HEK293 (cell line): Measurements from ENCODE around the gene DPH2.

Experiments used
- CTCF ChIA-PET: fragments of 350-600 bp; formaldehyde crosslinking; extraction: SDS; loops from one replicate; lab custom pipeline; 2021; ENCODE audit warnings: antibody characterized with exemption; lab: Yijun Ruan, JAX
- POLR2A ChIA-PET: fragments of 300-600 bp; formaldehyde crosslinking; extraction: SDS; loops from one replicate; lab custom pipeline; 2020; ENCODE audit warnings: antibody characterized with exemption, inconsistent platforms; lab: Yijun Ruan, JAX
- H3K27ac ChIP-seq: fragments of 200-500 bp; sonication (Bioruptor generic); 2 replicates; pipeline ENCODE4 v1.5.1; 2014; ENCODE audit warnings: low read depth, low read length, control low read depth, inconsistent platforms; ENCODE audit errors: extremely low read depth
- H3K36me3 ChIP-seq, 2 experiments: fragments of 200-500 bp in 1 of 2; sonication (Bioruptor generic) in 1 of 2; 1 replicate in 1 of 2; 2 replicates in 1 of 2; pipeline ENCODE4 v1.5.1; 2014 to 2017; ENCODE audit warnings: inconsistent platforms in 2 of 2, low read length in 2 of 2; ENCODE audit not compliant: control insufficient read depth in 2 of 2, insufficient read depth in 1 of 2
- H3K4me1 ChIP-seq: fragments of 200-500 bp; sonication (Bioruptor generic); 2 replicates; pipeline ENCODE4 v1.5.1; 2014; ENCODE audit warnings: mild to moderate bottlenecking, low read length, inconsistent platforms; ENCODE audit not compliant: control insufficient read depth, insufficient read depth
- H3K4me3 ChIP-seq: 2 replicates; pipeline ENCODE4 v1.5.1; 2011; ENCODE audit warnings: low read depth, mild to moderate bottlenecking, control low read depth, low read length, moderate library complexity
- H3K9me3 ChIP-seq: fragments of 200-500 bp; sonication (Bioruptor generic); 2 replicates; pipeline ENCODE4 v1.5.1; 2014; ENCODE audit warnings: low read depth, low read length, inconsistent platforms; ENCODE audit not compliant: control insufficient read depth, insufficient read depth
- BCL11B ChIP-seq: fragments of 450-650 bp; formaldehyde crosslinking; IDR thresholded peaks from 2 replicates; pipeline ENCODE4 v1.5.1; 2016; ENCODE audit warnings: low read depth, missing biosample characterization, missing genetic modification characterization
- CTCF ChIP-seq: fragments of 450-650 bp; formaldehyde crosslinking; IDR thresholded peaks from 2 replicates; pipeline ENCODE4 v1.5.1; 2016; ENCODE audit warnings: missing biosample characterization, missing genetic modification characterization
- EGR2 ChIP-seq: fragments of 450-650 bp; formaldehyde crosslinking; IDR thresholded peaks from 2 replicates; pipeline ENCODE4 v1.5.1; 2016; ENCODE audit warnings: low read depth, missing biosample characterization, missing genetic modification characterization
- ELK4 ChIP-seq: IDR thresholded peaks from 2 replicates; pipeline ENCODE4 v1.6.1; 2011; ENCODE audit warnings: mild to moderate bottlenecking, low read depth, low read length, borderline replicate concordance
- GLI4 ChIP-seq: fragments of 450-650 bp; formaldehyde crosslinking; IDR thresholded peaks from 2 replicates; pipeline ENCODE4 v1.5.1; 2016; ENCODE audit warnings: missing biosample characterization, missing genetic modification characterization
- KLF1 ChIP-seq: fragments of 450-650 bp; formaldehyde crosslinking; IDR thresholded peaks from 2 replicates; pipeline ENCODE4 v1.5.1; 2016; ENCODE audit warnings: missing biosample characterization, missing genetic modification characterization
- KLF8 ChIP-seq: fragments of 450-650 bp; formaldehyde crosslinking; IDR thresholded peaks from 2 replicates; pipeline ENCODE4 v1.5.1; 2016; ENCODE audit warnings: missing biosample characterization, missing genetic modification characterization
- KLF9 ChIP-seq: fragments of 450-650 bp; formaldehyde crosslinking; IDR thresholded peaks from 2 replicates; pipeline ENCODE4 v1.5.1; 2016; ENCODE audit warnings: missing biosample characterization, missing genetic modification characterization, low read depth
- MEIS1 ChIP-seq: sonication (generic); formaldehyde crosslinking; IDR thresholded peaks from 2 replicates; pipeline ENCODE4 v1.8.1; 2022; ENCODE audit warnings: missing genetic modification reagents, mild to moderate bottlenecking, borderline replicate concordance
- RBAK ChIP-seq: fragments of 450-650 bp; formaldehyde crosslinking; IDR thresholded peaks from 2 replicates; pipeline ENCODE4 v1.5.1; 2016; ENCODE audit warnings: missing biosample characterization, missing genetic modification characterization
- SCRT2 ChIP-seq: fragments of 450-650 bp; formaldehyde crosslinking; IDR thresholded peaks from 2 replicates; pipeline ENCODE4 v1.5.1; 2016; ENCODE audit warnings: missing biosample characterization, missing genetic modification characterization
- TCF7L2 ChIP-seq: IDR thresholded peaks from 2 replicates; pipeline ENCODE4 v1.6.1; 2011; ENCODE audit warnings: low read depth, mild to moderate bottlenecking, inconsistent platforms, low read length, moderate library complexity, borderline replicate concordance
- TRIM28 ChIP-seq: IDR thresholded peaks from 2 replicates; pipeline ENCODE4 v1.6.1; 2011; ENCODE audit warnings: low read length, control low read depth, borderline replicate concordance
- YY1 ChIP-seq: fragments of 450-650 bp; formaldehyde crosslinking; IDR thresholded peaks from 2 replicates; pipeline ENCODE4 v1.5.1; 2018; ENCODE audit warnings: missing biosample characterization, missing genetic modification characterization
- ZBTB26 ChIP-seq: fragments of 450-650 bp; formaldehyde crosslinking; optimal IDR thresholded peaks from 2 replicates; pipeline ENCODE3; 2016; ENCODE audit warnings: missing biosample characterization, mild to moderate bottlenecking, missing genetic modification characterization
- ZNF112 ChIP-seq: fragments of 450-650 bp; formaldehyde crosslinking; IDR thresholded peaks from 2 replicates; pipeline ENCODE4 v1.5.0; 2017; ENCODE audit warnings: missing biosample characterization, missing genetic modification characterization
- ZNF174 ChIP-seq: fragments of 450-650 bp; formaldehyde crosslinking; IDR thresholded peaks from 2 replicates; pipeline ENCODE4 v1.5.0; 2017; ENCODE audit warnings: missing biosample characterization, mild to moderate bottlenecking, missing genetic modification characterization
- ZNF23 ChIP-seq: fragments of 450-650 bp; formaldehyde crosslinking; IDR thresholded peaks from 2 replicates; pipeline ENCODE4 v1.5.1; 2016; ENCODE audit warnings: missing biosample characterization, missing genetic modification characterization, borderline replicate concordance
- ZNF248 ChIP-seq: fragments of 450-650 bp; formaldehyde crosslinking; IDR thresholded peaks from 2 replicates; pipeline ENCODE4 v1.5.1; 2017; ENCODE audit warnings: missing biosample characterization, missing genetic modification characterization
- ZNF350 ChIP-seq: fragments of 450-650 bp; formaldehyde crosslinking; IDR thresholded peaks from 2 replicates; pipeline ENCODE4 v1.5.0; 2017; ENCODE audit warnings: missing biosample characterization, mild to moderate bottlenecking, missing genetic modification characterization
- ZNF354C ChIP-seq: fragments of 450-650 bp; formaldehyde crosslinking; IDR thresholded peaks from 2 replicates; pipeline ENCODE4 v1.5.1; 2016; ENCODE audit warnings: missing biosample characterization, missing genetic modification characterization, low read depth, borderline replicate concordance
- ZNF362 ChIP-seq: fragments of 450-650 bp; formaldehyde crosslinking; IDR thresholded peaks from 2 replicates; pipeline ENCODE4 v1.5.1; 2016; ENCODE audit warnings: missing biosample characterization, missing genetic modification characterization
- ZNF433 ChIP-seq: fragments of 450-650 bp; formaldehyde crosslinking; IDR thresholded peaks from 2 replicates; pipeline ENCODE4 v1.5.1; 2016; ENCODE audit warnings: missing biosample characterization, missing genetic modification characterization, low read depth
- ZNF544 ChIP-seq: fragments of 450-650 bp; formaldehyde crosslinking; IDR thresholded peaks from 2 replicates; pipeline ENCODE4 v1.5.0; 2017; ENCODE audit warnings: missing biosample characterization, missing genetic modification characterization
- ZNF76 ChIP-seq: fragments of 450-650 bp; formaldehyde crosslinking; IDR thresholded peaks from 2 replicates; pipeline ENCODE4; 2016; ENCODE audit warnings: low read depth, missing biosample characterization, missing genetic modification characterization, borderline replicate concordance

The DPH2 gene

GRCh38 chr1:43921022-43921421, 48.8 kb upstream of the DPH2 start:
- Histone ChIP-seq H3K9me3 (no peaks in the 10 kb centered on the region), H3K4me3 (no peak overlapping the region), H3K4me1 (no peaks in the 10 kb centered on the region), H3K36me3 (peaks cover 0 to 3% of the 10 kb centered on the region in 2 experiments; a peak in 1 of 3 replicates), H3K27ac (no peak overlapping the region)
- POLR2A ChIA-PET = interaction anchor here (2.9 kb wide), 1 partner anchor 14 kb away, joined by 7 read pairs; no protein-coding TSS in a partner anchor
- TF ChIP-seq ZNF433 (tag by site-specific recombination) (no peak), ZBTB26 (no peak)
- CTCF ChIA-PET = interaction anchor here (0.6 kb wide), 1 partner anchor 10 kb away, joined by 3 read pairs; no protein-coding TSS in a partner anchor

- TF ChIP-seq YY1 (tag by site-specific recombination) (no peak), ZNF112 (no peak), ELK4 (no peak), ZNF76 (tag by site-specific recombination) (no peak), ZNF544 (tag by site-specific recombination) (no peak), EGR2 (tag by site-specific recombination) (no peak), ZBTB26 (no peak), ZNF354C (tag by site-specific recombination) (no peak), ZNF362 (tag by site-specific recombination) (no peak), ZNF23 (tag by site-specific recombination) (no peak), BCL11B (tag by site-specific recombination) (no peak), GLI4 (no peak), MEIS1 (CRISPR knock-in tag) (no peak), TRIM28 (no peak), RBAK (no peak)
- CTCF ChIA-PET = interaction anchor here (0.5 to 3.3 kb wide), 3 partner anchors 10 to 161 kb away, joined by 3 to 18 read pairs (median 5); no protein-coding TSS in a partner anchor
- Histone ChIP-seq H3K27ac (no peak overlapping the region), H3K4me1 (no peaks in the 10 kb centered on the region), H3K9me3 (no peaks in the 10 kb centered on the region), H3K36me3 (peaks cover 0 to 3% of the 10 kb centered on the region in 2 experiments; a peak in 1 of 3 replicates), H3K4me3 (no peak overlapping the region)
- POLR2A ChIA-PET = no interaction called here
Observed at GRCh38 chr1:43924516-43924915, 45.3 kb upstream of the DPH2 start.

GRCh38 chr1:43925846-43926245, 44.0 kb upstream of the DPH2 start:
- no peaks in the 10 kb centered on the region for H3K9me3 ChIP-seq
- no peaks in the 10 kb centered on the region for H3K4me1 ChIP-seq
- no peak overlapping the region for H3K4me3 ChIP-seq
- ChIA-PET CTCF (interaction anchor here (0.6 to 3.3 kb wide), 2 partner anchors 9 to 32 kb away, joined by 3 to 18 read pairs; no protein-coding TSS in a partner anchor), POLR2A (no interaction called here)
- peaks cover 0 to 3% of the 10 kb centered on the region in 2 experiments; a peak in 1 of 3 replicates for H3K36me3 ChIP-seq
- H3K27ac ChIP-seq = no peak overlapping the region
- TF ChIP-seq BCL11B (tag by site-specific recombination) = no peak
- TF ChIP-seq KLF1 = no peak
- TF ChIP-seq ZNF174 = no peak
- TF ChIP-seq KLF9 = no peak
- TF ChIP-seq ZNF350 (tag by site-specific recombination) = no peak
- TF ChIP-seq CTCF (tag by site-specific recombination) = no peak
- no peak for TF ChIP-seq SCRT2
- TF ChIP-seq TCF7L2 = no peak
- TF ChIP-seq KLF8 (tag by site-specific recombination) = no peak
- no peak for TF ChIP-seq ZNF248
